Astrocyte (in vitro differentiated cells and primary cell): ENCODE data around the gene RASGRF1. TPM values are rescaled to one million over a fixed set of nuclear protein-coding genes. Genes with fewer than 3 reads are reported as not detected.

Experiments
- DNase-seq: peaks from one replicate; pipeline ENCODE4 v3.0.0-alpha.2; 2010; ENCODE audit warnings: low read depth
- FAIRE-seq: peaks from 2 replicates; lab custom pipeline; 2011; peaks lifted over from hg19 to GRCh38; lab: Jason Lieb, UNC
- H2AFZ ChIP-seq: 2 replicates; pipeline ENCODE4 v1.6.0; 2012; ENCODE audit warnings: low read depth, low read length, inconsistent platforms
- H3K27ac ChIP-seq: 2 replicates; pipeline ENCODE4 v1.5.1; 2011; ENCODE audit warnings: low read depth, low read length, inconsistent platforms
- H3K27me3 ChIP-seq: 2 replicates; pipeline ENCODE4 v1.6.0; 2011; ENCODE audit warnings: low read length, inconsistent platforms; ENCODE audit not compliant: insufficient read depth
- H3K36me3 ChIP-seq: 2 replicates; pipeline ENCODE4 v1.5.1; 2011; ENCODE audit warnings: low read length, inconsistent platforms; ENCODE audit not compliant: insufficient read depth
- H3K4me1 ChIP-seq: 2 replicates; pipeline ENCODE4 v1.5.1; 2011; ENCODE audit warnings: low read length, inconsistent platforms; ENCODE audit not compliant: insufficient read depth
- H3K4me2 ChIP-seq: 2 replicates; pipeline ENCODE4 v1.6.0; 2012; ENCODE audit warnings: low read length, inconsistent platforms
- H3K4me3 ChIP-seq: 2 replicates; pipeline ENCODE4 v1.5.1; 2011; ENCODE audit warnings: low read depth, mild to moderate bottlenecking, low read length, inconsistent platforms; ENCODE audit not compliant: insufficient read depth
- H3K79me2 ChIP-seq: 2 replicates; pipeline ENCODE4 v1.6.0; 2012; ENCODE audit warnings: mild to moderate bottlenecking, low read length, inconsistent platforms; ENCODE audit not compliant: insufficient read depth
- H3K9ac ChIP-seq: 2 replicates; pipeline ENCODE4 v1.6.0; 2012; ENCODE audit warnings: mild to moderate bottlenecking, low read length, inconsistent platforms
- H3K9me3 ChIP-seq: 2 replicates; pipeline ENCODE4 v1.5.1; 2012; ENCODE audit warnings: low read depth, mild to moderate bottlenecking, low read length, inconsistent platforms; ENCODE audit not compliant: insufficient read depth
- H4K20me1 ChIP-seq: 2 replicates; pipeline ENCODE4 v1.6.0; 2012; ENCODE audit warnings: low read length, inconsistent platforms; ENCODE audit not compliant: insufficient read depth
- H3K27ac Mint-ChIP-seq: one replicate; pipeline ENCODE4 v1.8.0; 2021; ENCODE audit warnings: mild to moderate bottlenecking, mixed read lengths; ENCODE audit not compliant: unreplicated experiment
- H3K27me3 Mint-ChIP-seq: one replicate; pipeline ENCODE4 v1.8.0; 2021; ENCODE audit warnings: low read depth, mixed read lengths; ENCODE audit not compliant: unreplicated experiment
- H3K36me3 Mint-ChIP-seq: one replicate; pipeline ENCODE4 v1.8.0; 2021; ENCODE audit warnings: low read depth, mixed read lengths; ENCODE audit not compliant: unreplicated experiment
- H3K4me1 Mint-ChIP-seq: one replicate; pipeline ENCODE4 v1.8.0; 2021; ENCODE audit warnings: low read depth, mixed read lengths; ENCODE audit not compliant: unreplicated experiment
- H3K4me3 Mint-ChIP-seq: one replicate; pipeline ENCODE4 v1.8.0; 2021; ENCODE audit warnings: mild to moderate bottlenecking, moderate library complexity, mixed read lengths; ENCODE audit not compliant: unreplicated experiment
- H3K9me3 Mint-ChIP-seq: one replicate; pipeline ENCODE4 v1.8.0; 2021; ENCODE audit warnings: mild to moderate bottlenecking, mixed read lengths; ENCODE audit not compliant: unreplicated experiment
- CTCF ChIP-seq: IDR thresholded peaks from 2 replicates; pipeline ENCODE4 v1.5.1; 2011; ENCODE audit warnings: low read depth, mild to moderate bottlenecking, inconsistent platforms, low read length, moderate library complexity; ENCODE audit not compliant: insufficient read depth
- EZH2 ChIP-seq: IDR thresholded peaks from 2 replicates; pipeline ENCODE4 v1.6.1; 2012; ENCODE audit warnings: mild to moderate bottlenecking, low read length, inconsistent platforms; ENCODE audit not compliant: insufficient read depth
- total RNA-seq: library from RNA; stranded (reverse); gene quantifications from 2 replicates; pipeline ENCODE4 v1.2.1, GENCODE V29; 2021

The RASGRF1 gene
- total RNA-seq, 1 donor from 2014 or later = 1.2 TPM

GRCh38 chr15:79034284-79034683 lies 56.3 kb downstream of the RASGRF1 start:
- H3K27ac ChIP-seq = no peak overlapping the region
- Mint-ChIP-seq H3K27ac (no peak overlapping the region), H3K9me3 (peaks cover 10% of the 10 kb centered on the region), H3K27me3 (peaks cover 18% of the 10 kb centered on the region), H3K4me3 (no peak overlapping the region), H3K4me1 (no peaks in the 10 kb centered on the region), H3K36me3 (no peaks in the 10 kb centered on the region)
- no peaks in the 10 kb centered on the region for H3K36me3 ChIP-seq
- H3K4me2 ChIP-seq = no peak overlapping the region
- no peaks in the 10 kb centered on the region for H3K4me1 ChIP-seq
- no peaks in the 10 kb centered on the region for H4K20me1 ChIP-seq
- no peak for FAIRE-seq
- H3K4me3 ChIP-seq = no peak overlapping the region
- peaks cover 4% of the 10 kb centered on the region for H3K27me3 ChIP-seq
- H3K79me2 ChIP-seq = no peaks in the 10 kb centered on the region
- H2AFZ ChIP-seq = no peak overlapping the region
- no peaks in the 10 kb centered on the region for H3K9me3 ChIP-seq
- H3K9ac ChIP-seq = no peak overlapping the region
- TF ChIP-seq EZH2 (no peak), CTCF (no peak)
- no peak for DNase-seq

GRCh38 chr15:79032656-79033055 lies 57.9 kb downstream of the RASGRF1 start:
- H3K36me3 Mint-ChIP-seq = no peaks in the 10 kb centered on the region
- Histone ChIP-seq H3K4me3 (no peak overlapping the region), H3K27ac (no peak overlapping the region), H3K4me2 (no peak overlapping the region), H4K20me1 (no peaks in the 10 kb centered on the region), H3K27me3 (peaks cover 8% of the 10 kb centered on the region), H3K9ac (no peak overlapping the region), H2AFZ (no peak overlapping the region), H3K36me3 (no peaks in the 10 kb centered on the region), H3K9me3 (no peaks in the 10 kb centered on the region), H3K4me1 (no peaks in the 10 kb centered on the region), H3K79me2 (no peaks in the 10 kb centered on the region)
- TF ChIP-seq EZH2 = no peak
- TF ChIP-seq CTCF = no peak
- no peak overlapping the region for H3K4me3 Mint-ChIP-seq
- peaks cover 18% of the 10 kb centered on the region for H3K27me3 Mint-ChIP-seq
- no peak overlapping the region for H3K27ac Mint-ChIP-seq
- H3K9me3 Mint-ChIP-seq = peaks cover 10% of the 10 kb centered on the region
- H3K4me1 Mint-ChIP-seq = no peaks in the 10 kb centered on the region
- FAIRE-seq (no peak), DNase-seq (no peak)

GRCh38 chr15:79031821-79032220 lies 58.8 kb downstream of the RASGRF1 start:
- TF ChIP-seq CTCF (no peak), EZH2 (no peak)
- H3K4me1 ChIP-seq = no peaks in the 10 kb centered on the region
- no peaks in the 10 kb centered on the region for H4K20me1 ChIP-seq
- H3K4me3 ChIP-seq = no peak overlapping the region
- Mint-ChIP-seq H3K36me3 (no peaks in the 10 kb centered on the region), H3K9me3 (peaks cover 7% of the 10 kb centered on the region), H3K27me3 (peaks cover 19% of the 10 kb centered on the region), H3K27ac (no peak overlapping the region), H3K4me3 (no peak overlapping the region), H3K4me1 (no peaks in the 10 kb centered on the region)
- H3K36me3 ChIP-seq = no peaks in the 10 kb centered on the region
- DNase-seq (no peak), FAIRE-seq (no peak)
- no peaks in the 10 kb centered on the region for H3K9me3 ChIP-seq
- H3K9ac ChIP-seq = no peak overlapping the region
- H3K27me3 ChIP-seq = peaks cover 8% of the 10 kb centered on the region
- no peak overlapping the region for H3K4me2 ChIP-seq
- no peak overlapping the region for H3K27ac ChIP-seq
- no peaks in the 10 kb centered on the region for H3K79me2 ChIP-seq
- H2AFZ ChIP-seq = no peak overlapping the region
